PC-9 (cell line): ENCODE results near the gene MUC13. TPM values are rescaled to one million over a fixed set of nuclear protein-coding genes. Genes with fewer than 3 reads are reported as not detected.
A peak's percentile ranks its signal among the peaks of the same experiment; 100 is the strongest.

Experiments used
- BruUV-seq: library from RNA; stranded (reverse); fragments of 400-500 nt; replicated peaks from 2 replicates; lab custom pipeline; 2021; lab: Mats Ljungman, UMichigan
- CTCF ChIA-PET: fragments of 300-600 bp; sonication (Branson Sonifier 250); formaldehyde crosslinking; loops from one replicate; lab custom pipeline; 2022; ENCODE audit warnings: antibody characterized with exemption; lab: Charles Lee
- POLR2A ChIA-PET: fragments of 300-600 bp; sonication (Branson Sonifier 250); formaldehyde crosslinking; loops from one replicate; lab custom pipeline; 2022; ENCODE audit warnings: antibody characterized with exemption; ENCODE audit not compliant: unreplicated experiment; lab: Charles Lee
- DNase-seq, 2 experiments: peaks; one replicate each; pipeline versions ENCODE4 v3.0.0 to v3.0.0-alpha.2; 2015 to 2022; ENCODE audit warnings: mixed read lengths in 1 of 2
- H2AFZ ChIP-seq: fragments of 200-600 bp; sonication (generic); 2 replicates; pipeline ENCODE4 v1.8.1; 2017; ENCODE audit warnings: antibody characterized with exemption
- H3F3A ChIP-seq: fragments of 200-600 bp; sonication (generic); 2 replicates; pipeline ENCODE4 v1.8.1; 2017; ENCODE audit warnings: antibody characterized with exemption, mild to moderate bottlenecking, low read depth; ENCODE audit not compliant: insufficient read depth
- H3K27ac ChIP-seq: fragments of 200-600 bp; sonication (generic); 2 replicates; pipeline ENCODE4 v1.6.1; 2016; ENCODE audit warnings: mixed run types
- H3K27me3 ChIP-seq: fragments of 200-600 bp; sonication (generic); 2 replicates; pipeline ENCODE4 v1.6.1; 2016; ENCODE audit warnings: low read depth, mixed run types; ENCODE audit not compliant: insufficient read depth
- H3K36me3 ChIP-seq: fragments of 200-600 bp; sonication (generic); 2 replicates; pipeline ENCODE4 v1.6.1; 2016; ENCODE audit warnings: low read depth, mixed run types
- H3K4me1 ChIP-seq: fragments of 200-600 bp; sonication (generic); replicated peaks from 2 replicates; pipeline ENCODE4 v1.6.1; 2016; ENCODE audit warnings: mixed run types; ENCODE audit not compliant: insufficient read depth
- H3K4me2 ChIP-seq: fragments of 200-600 bp; sonication (generic); 2 replicates; pipeline ENCODE4 v1.6.1; 2017; ENCODE audit warnings: mixed run types
- H3K4me3 ChIP-seq: fragments of 200-600 bp; sonication (generic); 2 replicates; pipeline ENCODE4 v1.6.1; 2016; ENCODE audit warnings: mixed run types
- H3K79me2 ChIP-seq: fragments of 200-600 bp; sonication (generic); 2 replicates; pipeline ENCODE4 v1.6.1; 2017; ENCODE audit warnings: low read depth, mixed run types
- H3K9me2 ChIP-seq: fragments of 200-600 bp; sonication (generic); 2 replicates; pipeline ENCODE4 v1.8.1; 2017; ENCODE audit warnings: mild to moderate bottlenecking; ENCODE audit not compliant: insufficient read depth
- H3K9me3 ChIP-seq: fragments of 200-600 bp; sonication (generic); 2 replicates; pipeline ENCODE4 v1.8.1; 2016; ENCODE audit warnings: low read depth; ENCODE audit not compliant: insufficient read depth
- H4K20me1 ChIP-seq: fragments of 200-600 bp; sonication (generic); 2 replicates; pipeline ENCODE4 v1.8.1; 2017; ENCODE audit not compliant: insufficient read depth
- EZH2 ChIP-seq: fragments of 200-600 bp; sonication (generic); IDR thresholded peaks from 2 replicates; pipeline ENCODE4 v1.8.0; 2017; ENCODE audit warnings: antibody characterized with exemption, low read depth
- intact Hi-C: fragments of 100-400 bp; cut with micrococcal nuclease; formaldehyde crosslinking; loops from one replicate; pipeline ENCODE4 v1.10.0; 2022; ENCODE audit not compliant: unreplicated experiment
- total RNA-seq: library from RNA; stranded (reverse); gene quantifications from 2 replicates; pipeline ENCODE4 v1.2.3, GENCODE V29; 2021
- TF ChIP-seq, protein P1 (sequence below): fragments of 200-600 bp; sonication (generic); conservative IDR thresholded peaks from 2 replicates; pipeline ENCODE4 v1.6.1; 2017; ENCODE audit warnings: mixed run types, antibody characterized with exemption, mild to moderate bottlenecking, moderate library complexity

MUC13 gene
- total RNA-seq, 1 experiment from 2014 or later: not detected

DNA sequence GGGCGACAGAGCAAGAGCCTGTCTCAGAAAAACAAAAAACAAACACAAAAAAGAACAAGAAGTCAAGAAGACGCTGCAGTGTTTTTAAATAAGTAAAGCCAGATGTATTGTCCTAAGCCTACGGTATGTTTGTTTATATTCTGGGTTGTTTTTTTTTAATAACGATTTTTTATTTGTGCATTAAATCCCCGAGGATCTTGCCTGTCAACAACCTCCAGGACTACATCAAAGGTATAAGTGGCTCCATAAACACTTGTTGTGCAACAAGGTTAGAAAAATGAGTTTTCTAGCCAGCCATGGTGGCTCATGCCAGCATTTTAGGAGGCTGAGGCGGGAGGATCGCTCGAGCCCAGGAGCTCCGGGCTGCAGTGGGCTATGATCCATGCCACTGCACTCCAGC, 73.5 kb downstream of the MUC13 start:
- Histone ChIP-seq H3K4me3 (no peak overlapping the region), H3K27me3 (no peaks in the 10 kb centered on the region), H3K36me3 (peaks cover 34% of the 10 kb centered on the region), H4K20me1 (no peaks in the 10 kb centered on the region), H3K9me3 (0 out of 2 replicates have a peak, but pooled peaks cover 3% of the 10 kb centered on the region), H3K9me2 (no peaks in the 10 kb centered on the region), H3F3A (peaks cover 19% of the 10 kb centered on the region), H3K79me2 (peaks cover 65% of the 10 kb centered on the region), H3K27ac (peak overlapping the region; percentile 65), H3K4me2 (no peak overlapping the region), H2AFZ (no peak overlapping the region), H3K4me1 (peaks cover 26% of the 10 kb centered on the region)
- intact Hi-C loops: loop anchor here (2.0 kb wide), 1 partner anchor 16 kb away; no protein-coding TSS in a partner anchor
- TF ChIP-seq, protein P1, sequence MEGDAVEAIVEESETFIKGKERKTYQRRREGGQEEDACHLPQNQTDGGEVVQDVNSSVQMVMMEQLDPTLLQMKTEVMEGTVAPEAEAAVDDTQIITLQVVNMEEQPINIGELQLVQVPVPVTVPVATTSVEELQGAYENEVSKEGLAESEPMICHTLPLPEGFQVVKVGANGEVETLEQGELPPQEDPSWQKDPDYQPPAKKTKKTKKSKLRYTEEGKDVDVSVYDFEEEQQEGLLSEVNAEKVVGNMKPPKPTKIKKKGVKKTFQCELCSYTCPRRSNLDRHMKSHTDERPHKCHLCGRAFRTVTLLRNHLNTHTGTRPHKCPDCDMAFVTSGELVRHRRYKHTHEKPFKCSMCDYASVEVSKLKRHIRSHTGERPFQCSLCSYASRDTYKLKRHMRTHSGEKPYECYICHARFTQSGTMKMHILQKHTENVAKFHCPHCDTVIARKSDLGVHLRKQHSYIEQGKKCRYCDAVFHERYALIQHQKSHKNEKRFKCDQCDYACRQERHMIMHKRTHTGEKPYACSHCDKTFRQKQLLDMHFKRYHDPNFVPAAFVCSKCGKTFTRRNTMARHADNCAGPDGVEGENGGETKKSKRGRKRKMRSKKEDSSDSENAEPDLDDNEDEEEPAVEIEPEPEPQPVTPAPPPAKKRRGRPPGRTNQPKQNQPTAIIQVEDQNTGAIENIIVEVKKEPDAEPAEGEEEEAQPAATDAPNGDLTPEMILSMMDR: no peak
- no peak for TF ChIP-seq EZH2
- no TSS peak for BruUV-seq
- DNase-seq: no peak
- CTCF ChIA-PET: no interaction called here
- POLR2A ChIA-PET: interaction anchor here (0.7 kb wide), 1 partner anchor 27 kb away, joined by 10 read pairs; no protein-coding TSS in a partner anchor

GRCh38 chr3:124860599-124860998, 74.0 kb downstream of the MUC13 start:
- no TSS peak for BruUV-seq

DNA sequence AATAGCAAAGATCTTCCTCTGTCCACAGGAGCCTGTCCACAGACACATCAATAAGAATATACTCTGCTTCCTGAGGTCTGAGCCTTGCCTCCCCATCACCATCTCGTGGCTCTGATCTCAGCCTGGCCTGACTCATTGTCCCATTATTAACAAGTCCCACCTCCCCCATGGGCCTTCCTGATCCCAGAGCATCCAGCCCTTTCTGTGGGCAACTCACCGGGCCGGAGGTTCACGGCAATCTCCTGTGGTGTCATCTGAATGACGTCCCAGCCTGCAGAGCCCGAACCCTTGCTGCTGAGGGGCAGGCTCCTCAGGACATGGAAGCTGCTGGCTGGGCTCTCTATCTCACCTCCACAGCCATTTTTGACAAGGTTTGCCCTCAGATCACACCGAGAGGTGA, 75.5 kb downstream of the MUC13 start:
- no peaks in the 10 kb centered on the region for H4K20me1 ChIP-seq
- DNase-seq: no peak
- no peak overlapping the region for H3K27ac ChIP-seq
- H3K4me3 ChIP-seq: no peak overlapping the region
- peaks cover 40% of the 10 kb centered on the region for H3K36me3 ChIP-seq
- no peak overlapping the region for H2AFZ ChIP-seq
- H3F3A ChIP-seq: peaks cover 19% of the 10 kb centered on the region
- peaks cover 26% of the 10 kb centered on the region for H3K4me1 ChIP-seq
- CTCF ChIA-PET: no interaction called here
- 0 out of 2 replicates have a peak, but pooled peaks cover 3% of the 10 kb centered on the region for H3K9me3 ChIP-seq
- TF ChIP-seq EZH2: no peak
- TF ChIP-seq, protein P1: no peak
- peaks cover 62% of the 10 kb centered on the region for H3K79me2 ChIP-seq
- H3K27me3 ChIP-seq: no peaks in the 10 kb centered on the region
- intact Hi-C loops: no loop called here
- H3K9me2 ChIP-seq: no peaks in the 10 kb centered on the region
- H3K4me2 ChIP-seq: no peak overlapping the region
- POLR2A ChIA-PET: no interaction called here
- no TSS peak for BruUV-seq

More at GRCh38 chr3:124860599-124860998, 74.0 kb downstream of the MUC13 start:
- H3K27me3 ChIP-seq: no peaks in the 10 kb centered on the region
- intact Hi-C loops: loop anchor here (1.0 to 2.0 kb wide), 4 partner anchors 16 to 47 kb away; no protein-coding TSS in a partner anchor
- peaks cover 34% of the 10 kb centered on the region for H3K36me3 ChIP-seq
- 0 out of 2 replicates have a peak, but pooled peaks cover 3% of the 10 kb centered on the region for H3K9me3 ChIP-seq
- H3K27ac ChIP-seq: peak overlapping the region; percentile 65
- POLR2A ChIA-PET: no interaction called here
- CTCF ChIA-PET: no interaction called here
- H3K79me2 ChIP-seq: peaks cover 67% of the 10 kb centered on the region
- H2AFZ ChIP-seq: no peak overlapping the region
- peak overlapping the region; percentile 42 for H3K4me2 ChIP-seq
- H3K9me2 ChIP-seq: no peaks in the 10 kb centered on the region
- peaks cover 19% of the 10 kb centered on the region for H3F3A ChIP-seq
- no peaks in the 10 kb centered on the region for H4K20me1 ChIP-seq
- no peak overlapping the region for H3K4me3 ChIP-seq
- H3K4me1 ChIP-seq: peaks cover 26% of the 10 kb centered on the region
- peak; percentile 86 to 95 for DNase-seq
- TF ChIP-seq EZH2: no peak
- TF ChIP-seq, protein P1: no peak
